HG02642 (cell line): ENCODE data around the gene SMARCC2.
A peak's percentile ranks its signal among the peaks of the same experiment; 100 is the strongest.
"Not testable (repeated sequence)": the region's sequence is repeated elsewhere in the genome, so short reads cannot be mapped to it uniquely, and the experiment has no call there.

Source experiments
- ATAC-seq: cut with Tn5 transposase; IDR thresholded peaks from one replicate; pipeline ENCODE4 v1.9.1; 2021; ENCODE audit warnings: mild to moderate bottlenecking; ENCODE audit not compliant: unreplicated experiment, poor library complexity

Gene SMARCC2

GRCh38 chr12:56213878-56214277 lies 24.6 kb upstream of the SMARCC2 start:
- no peak for ATAC-seq

- no peak for ATAC-seq
These were observed 23.1 kb upstream of the SMARCC2 start for GRCh38 chr12:56212361-56212760.

DNA sequence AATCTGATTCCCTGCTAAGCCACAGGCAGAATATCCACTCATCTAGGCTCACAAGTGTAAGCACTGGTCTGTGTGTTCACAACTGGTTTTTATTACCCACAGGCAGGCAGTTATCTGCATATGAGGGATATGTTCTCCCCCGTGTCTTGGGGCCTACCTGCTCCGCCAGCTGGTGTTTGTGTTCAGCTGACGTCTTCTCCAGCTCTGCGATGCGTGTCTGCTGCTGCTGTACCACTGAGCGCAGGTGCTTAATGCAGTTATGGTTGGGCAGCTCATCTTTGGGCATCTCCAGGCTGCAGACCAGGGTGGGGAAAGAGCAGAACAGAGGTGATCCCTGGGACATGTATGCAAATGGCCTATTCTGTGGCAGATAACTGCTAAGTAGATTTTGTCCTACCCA lies 18.7 kb upstream of the SMARCC2 start:
- no peak for ATAC-seq

DNA sequence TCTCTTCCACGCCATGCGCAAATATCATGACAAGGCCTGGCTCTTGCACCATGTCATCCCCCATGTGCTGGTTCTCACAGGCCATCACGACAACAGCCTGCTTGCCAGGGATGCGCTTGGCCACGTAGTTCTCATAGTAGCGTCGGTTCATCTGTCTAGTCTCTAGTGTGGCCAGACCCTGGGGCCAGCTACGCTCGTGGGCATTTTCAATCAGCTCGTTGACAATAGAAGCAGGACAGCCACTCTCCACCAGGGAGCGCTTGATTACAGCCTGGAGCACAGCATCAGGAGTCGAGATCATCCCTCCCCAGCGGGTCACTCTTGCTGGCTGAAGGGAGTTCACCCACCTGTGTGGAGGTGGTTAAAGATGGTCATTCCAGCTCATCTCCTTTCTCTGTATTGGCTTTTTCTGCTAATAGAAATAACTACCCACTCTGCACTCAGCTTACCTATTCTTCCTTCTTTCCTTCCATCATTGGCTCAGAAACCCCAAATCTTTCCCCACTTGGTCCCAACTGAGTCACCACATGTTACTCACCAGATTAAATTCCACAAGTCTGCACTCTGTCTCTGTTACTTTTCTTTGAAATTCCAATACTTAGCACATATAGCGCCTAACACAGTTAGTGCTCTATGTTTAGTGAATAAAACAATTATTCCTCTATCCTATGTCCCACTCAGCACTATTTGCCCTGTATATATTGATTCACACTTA lies 17.3 kb upstream of the SMARCC2 start:
- no peak for ATAC-seq

GRCh38 chr12:56205445-56205844 lies 16.2 kb upstream of the SMARCC2 start:
- no peak for ATAC-seq

DNA sequence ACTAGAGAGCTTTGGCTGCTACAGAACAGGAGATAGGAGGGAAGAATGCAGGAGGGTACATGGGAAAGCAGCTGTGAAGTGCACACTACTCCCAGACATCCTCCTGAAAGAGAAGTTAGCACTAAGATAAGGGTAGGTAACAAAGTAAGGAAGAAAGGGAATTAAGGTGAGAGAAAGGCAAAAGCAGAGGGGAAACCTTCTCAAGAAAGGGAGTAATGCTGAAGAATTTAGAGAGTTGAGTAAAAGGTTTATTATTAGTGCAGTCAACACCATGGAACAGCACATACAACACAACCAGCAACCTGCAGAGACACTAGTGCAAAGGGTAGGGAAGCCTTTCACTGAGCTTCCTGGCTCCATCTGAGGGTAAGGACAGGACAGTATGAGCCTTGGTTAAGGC lies 15.0 kb upstream of the SMARCC2 start:
- no peak for ATAC-seq

- ATAC-seq: no peak
These were observed 13.6 kb upstream of the SMARCC2 start for GRCh38 chr12:56202838-56203237.

DNA sequence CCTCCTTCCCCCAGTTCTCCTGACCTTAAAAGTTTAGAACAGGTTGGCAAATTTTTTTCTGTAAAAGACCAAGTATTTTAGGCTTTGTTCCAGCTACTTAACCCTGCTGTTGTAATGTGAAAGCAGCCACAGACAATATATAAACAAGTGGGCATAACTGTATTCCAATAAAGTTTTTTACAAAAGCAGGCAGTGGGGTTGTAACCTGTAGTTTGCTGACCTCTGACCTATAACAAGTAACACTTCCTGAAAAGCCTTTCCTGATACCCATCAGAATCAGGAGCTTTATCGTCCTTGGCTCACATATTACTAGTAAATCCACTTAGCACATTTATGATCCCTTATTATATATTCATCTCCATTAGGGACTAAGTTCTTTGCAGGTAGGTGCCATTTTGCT lies 13.1 kb upstream of the SMARCC2 start:
- ATAC-seq: no peak

DNA sequence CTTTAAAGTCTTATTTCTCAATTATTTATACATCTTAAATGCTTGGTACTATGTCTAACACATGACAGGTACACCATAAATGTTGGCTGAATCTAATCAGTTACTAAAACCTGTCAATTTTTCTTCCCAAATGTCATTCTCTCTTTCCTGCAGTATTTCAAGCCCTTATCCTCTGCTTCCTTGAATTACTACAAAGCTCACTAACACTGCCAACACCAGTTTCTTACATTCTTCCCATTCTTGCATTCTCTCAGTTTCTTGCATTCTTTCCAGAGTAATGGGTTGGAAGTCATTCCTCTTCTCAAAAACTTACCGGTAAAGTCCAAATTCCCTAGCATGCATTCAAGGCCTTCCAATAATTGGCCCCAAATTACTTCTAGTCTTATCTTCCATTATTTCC lies 9.6 kb upstream of the SMARCC2 start:
- no peak for ATAC-seq

DNA sequence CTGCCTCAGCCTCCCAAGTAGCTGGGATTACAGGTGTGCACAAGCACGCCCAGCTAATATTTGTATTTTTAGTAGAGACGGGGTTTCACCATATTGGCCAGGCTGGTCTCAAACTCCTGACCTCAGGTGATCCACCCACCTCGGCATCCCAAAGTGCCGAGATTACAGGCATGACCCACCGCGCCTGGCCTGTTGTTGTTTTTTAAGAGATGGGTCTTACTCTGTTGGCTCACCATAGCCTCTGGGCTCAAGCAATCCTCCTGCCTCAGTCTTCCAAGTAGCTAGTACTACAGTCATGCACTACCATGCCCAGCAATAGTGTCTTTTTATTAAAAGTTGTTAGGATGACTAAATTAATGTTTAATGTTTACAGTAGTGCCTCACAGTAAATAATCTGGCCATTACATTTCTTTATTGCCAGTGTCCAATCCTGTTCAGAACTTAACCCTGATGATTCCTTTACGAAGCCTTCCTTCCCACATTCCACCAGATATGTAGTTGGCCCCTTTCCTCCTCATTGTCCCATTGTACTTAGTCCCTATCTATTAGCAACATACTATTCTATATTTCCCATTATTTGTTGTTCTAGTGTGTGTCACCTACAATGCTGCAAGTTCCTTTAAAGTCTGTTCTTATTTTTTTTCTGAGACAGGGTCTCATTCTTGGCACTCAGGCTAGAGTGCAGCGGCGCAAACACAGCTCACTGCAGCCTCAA lies 8.8 kb upstream of the SMARCC2 start:
- ATAC-seq: no peak

DNA sequence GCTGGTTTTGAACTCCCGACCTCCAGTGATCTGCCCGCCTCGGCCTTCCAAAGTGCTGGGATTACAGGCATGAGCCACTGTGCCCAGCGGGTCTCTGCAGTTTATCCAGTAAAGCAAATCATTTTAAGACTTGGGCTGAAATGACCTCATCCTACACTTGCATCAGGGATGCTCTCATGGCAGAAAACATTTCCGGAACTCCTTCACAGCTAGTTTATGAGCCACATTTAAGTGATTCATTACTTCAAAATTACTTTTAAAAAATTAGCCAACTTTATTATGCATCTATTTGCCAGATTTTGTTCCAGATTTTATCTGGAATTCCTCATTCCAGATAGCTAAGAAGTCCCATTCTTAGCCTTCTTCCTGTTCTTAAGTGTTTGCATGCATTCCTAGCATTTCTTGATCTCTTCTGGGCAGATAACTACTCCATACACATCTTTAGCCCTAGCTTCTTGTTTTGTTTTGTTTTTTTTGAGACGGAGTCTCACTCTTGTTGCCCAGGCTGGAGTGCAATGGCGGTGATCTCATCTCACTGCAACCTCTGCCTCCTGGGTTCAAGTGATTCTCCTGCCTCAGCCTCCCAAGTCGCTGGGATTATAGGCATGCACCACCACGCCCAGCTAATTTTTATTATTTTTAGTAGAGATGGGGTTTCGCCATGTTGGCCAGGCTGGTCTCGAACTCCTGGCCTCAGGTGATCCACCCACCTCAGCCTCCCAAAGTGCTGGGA lies 7.7 kb upstream of the SMARCC2 start:
- not testable (repeated sequence) for ATAC-seq

DNA sequence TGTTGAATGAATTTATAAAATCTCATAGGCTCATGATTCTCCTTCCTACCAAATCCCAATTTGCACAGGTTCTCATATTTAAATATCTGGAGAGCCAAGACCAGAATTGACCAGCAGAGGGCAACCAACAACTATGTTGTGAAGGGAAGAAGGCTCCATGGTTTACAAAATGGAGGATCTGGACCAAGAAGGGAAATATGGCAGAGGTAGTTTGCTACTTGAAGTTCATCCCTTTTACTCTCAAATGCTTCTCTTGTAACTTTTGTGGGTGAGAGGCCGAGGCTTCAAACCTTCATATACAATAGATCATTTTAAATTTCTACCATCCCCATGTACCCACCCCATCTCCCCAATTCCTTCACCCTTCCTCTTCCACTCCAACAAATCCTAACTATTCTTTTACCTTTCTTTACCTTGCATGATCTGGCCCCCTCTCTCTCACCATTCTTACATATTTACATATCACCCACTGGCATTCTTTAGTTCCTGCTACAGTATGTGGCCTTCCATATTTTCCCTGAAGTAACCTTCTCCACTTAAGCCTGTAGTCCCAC lies 3.8 kb upstream of the SMARCC2 start:
- ATAC-seq: no peak

DNA sequence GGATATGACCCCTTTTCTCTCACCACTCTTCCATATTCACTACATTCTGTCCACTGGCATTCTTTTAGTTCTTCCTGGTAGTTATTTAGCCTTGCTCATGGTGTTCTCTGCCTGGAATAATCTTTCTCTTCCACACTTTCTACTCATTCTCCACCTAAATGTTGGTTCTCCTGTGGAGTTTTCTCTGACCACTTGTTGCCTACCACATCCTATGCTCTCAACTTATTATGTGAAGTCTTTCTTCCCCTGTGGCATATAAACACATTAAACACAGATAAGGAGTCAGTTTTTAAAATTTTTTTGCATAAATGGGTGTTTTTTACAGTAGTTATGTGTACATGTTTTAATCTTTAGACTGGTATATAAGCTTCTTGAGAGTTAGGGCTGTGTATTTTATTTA lies 3.3 kb upstream of the SMARCC2 start:
- no peak for ATAC-seq

DNA sequence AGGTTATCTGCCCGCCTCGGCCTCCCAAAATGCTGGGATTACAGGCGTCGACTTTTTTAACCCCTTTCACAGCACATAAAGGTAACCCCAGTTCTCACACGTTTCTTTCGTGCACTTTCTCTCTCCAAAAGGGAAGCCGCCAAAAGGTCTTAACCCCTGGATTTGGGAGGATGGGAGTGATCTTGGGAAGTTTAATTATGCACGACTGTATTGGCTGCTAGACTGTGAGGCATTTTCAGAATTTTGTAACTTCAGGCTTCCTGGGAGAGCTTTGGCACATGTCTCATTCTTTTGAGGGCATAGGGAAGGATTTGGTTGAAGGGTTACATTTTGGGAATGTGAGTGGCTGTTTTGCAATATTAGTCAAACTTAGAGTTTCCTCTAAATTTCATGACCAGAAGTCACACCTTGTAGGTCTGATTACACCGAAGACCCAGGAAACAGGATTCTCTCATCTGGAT lies 1.4 kb upstream of the SMARCC2 start:
- ATAC-seq: no peak

- peak; percentile 42 for ATAC-seq
These were observed 823 bp upstream of the SMARCC2 start for GRCh38 chr12:56189918-56190694.

- no peak for ATAC-seq
These were observed 545 bp downstream of the SMARCC2 start for GRCh38 chr12:56188778-56189098.

DNA sequence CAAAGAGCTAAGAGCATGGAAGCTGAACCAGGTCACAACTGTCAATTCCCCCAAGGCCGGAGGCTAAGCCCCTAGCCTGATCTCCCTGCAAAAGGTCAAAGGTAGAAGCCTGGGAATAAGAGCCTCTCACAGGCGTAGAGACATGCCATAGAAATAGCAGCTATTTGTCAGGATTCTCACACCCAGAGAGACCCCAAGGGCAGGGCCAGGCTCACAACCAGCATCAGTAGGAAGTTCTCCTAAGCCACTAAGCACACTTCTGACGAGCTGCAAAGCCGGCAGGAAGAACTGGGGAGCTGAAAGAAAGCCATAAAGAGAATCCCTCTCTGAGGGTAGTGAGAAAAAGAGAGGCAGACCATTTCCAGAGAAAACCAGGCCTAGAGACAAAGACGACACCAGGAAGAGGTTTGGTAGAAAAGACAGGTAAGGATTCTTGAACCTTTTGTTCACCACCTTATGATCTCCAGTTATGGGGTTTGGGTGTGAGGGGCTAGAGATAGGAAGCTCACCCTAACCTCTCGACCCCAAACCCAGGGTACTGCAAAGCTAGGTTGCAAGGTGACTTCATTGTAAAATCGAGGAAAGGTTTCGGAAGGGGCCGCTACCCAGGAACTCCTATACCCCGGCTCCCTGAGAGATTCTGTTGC lies 1.0 kb downstream of the SMARCC2 start:
- no peak for ATAC-seq

DNA sequence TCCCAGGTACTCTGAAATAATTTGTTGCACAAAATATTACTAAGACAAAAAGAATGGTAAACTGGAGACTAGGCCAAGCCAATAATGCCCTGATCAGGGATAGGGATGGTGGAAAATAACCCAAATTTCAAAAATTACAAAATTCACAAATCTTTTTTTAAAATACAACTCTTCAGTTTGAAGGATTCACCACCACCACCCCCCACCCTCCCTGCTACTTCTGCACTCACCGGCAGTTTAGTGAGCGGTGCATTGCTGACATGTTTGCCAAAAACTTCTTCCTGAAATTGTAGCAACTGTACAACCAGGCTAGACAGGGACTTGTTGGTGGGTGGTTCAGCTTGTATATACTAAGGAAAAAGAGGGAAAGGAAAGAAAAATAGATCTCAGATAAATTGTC lies 2.3 kb downstream of the SMARCC2 start:
- ATAC-seq: no peak

GRCh38 chr12:56178347-56178746 lies 10.9 kb downstream of the SMARCC2 start:
- ATAC-seq: no peak

DNA sequence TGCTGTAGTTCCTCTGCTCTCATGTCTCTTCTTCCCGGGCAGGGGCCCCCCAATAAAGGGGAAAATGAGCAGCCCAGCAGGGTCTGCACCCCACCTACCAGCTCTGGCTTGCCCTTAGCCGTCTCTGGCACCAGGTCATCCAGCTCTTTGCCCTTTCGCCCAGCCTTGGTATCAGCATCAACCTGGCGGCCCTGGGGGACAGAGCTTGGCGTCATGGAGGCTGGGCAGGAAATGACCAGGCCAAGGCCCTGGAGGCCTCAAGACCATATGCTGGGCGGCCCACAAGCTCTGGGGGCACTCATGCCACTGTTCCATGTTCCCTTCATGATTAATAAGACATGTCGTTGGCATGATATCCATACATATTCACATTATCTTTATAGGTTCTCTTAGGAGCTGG lies 16.4 kb downstream of the SMARCC2 start:
- no peak for ATAC-seq
